ENCODE measurements around the gene POLR2H.

Gene POLR2H

DNA sequence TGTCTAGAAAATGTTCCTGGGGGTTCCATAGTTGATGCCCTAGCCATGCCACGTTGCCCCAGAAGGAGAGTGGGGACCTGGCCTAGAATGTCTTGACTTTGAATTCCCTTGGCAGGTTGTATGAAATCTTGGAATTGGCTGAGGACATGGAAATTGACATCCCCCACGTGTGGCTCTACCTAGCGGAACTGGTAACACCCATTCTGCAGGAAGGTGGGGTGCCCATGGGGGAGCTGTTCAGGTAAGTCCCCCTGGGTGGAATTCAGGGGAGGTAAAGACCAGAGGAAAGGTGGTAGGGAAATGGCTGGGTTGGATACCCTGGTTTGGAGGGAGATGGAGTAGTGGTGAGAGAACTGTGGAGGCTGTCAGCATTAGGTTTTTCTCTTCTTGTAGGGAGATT lies 33.0 kb upstream of the POLR2H start:
- TF ChIP-seq, protein P1, sequence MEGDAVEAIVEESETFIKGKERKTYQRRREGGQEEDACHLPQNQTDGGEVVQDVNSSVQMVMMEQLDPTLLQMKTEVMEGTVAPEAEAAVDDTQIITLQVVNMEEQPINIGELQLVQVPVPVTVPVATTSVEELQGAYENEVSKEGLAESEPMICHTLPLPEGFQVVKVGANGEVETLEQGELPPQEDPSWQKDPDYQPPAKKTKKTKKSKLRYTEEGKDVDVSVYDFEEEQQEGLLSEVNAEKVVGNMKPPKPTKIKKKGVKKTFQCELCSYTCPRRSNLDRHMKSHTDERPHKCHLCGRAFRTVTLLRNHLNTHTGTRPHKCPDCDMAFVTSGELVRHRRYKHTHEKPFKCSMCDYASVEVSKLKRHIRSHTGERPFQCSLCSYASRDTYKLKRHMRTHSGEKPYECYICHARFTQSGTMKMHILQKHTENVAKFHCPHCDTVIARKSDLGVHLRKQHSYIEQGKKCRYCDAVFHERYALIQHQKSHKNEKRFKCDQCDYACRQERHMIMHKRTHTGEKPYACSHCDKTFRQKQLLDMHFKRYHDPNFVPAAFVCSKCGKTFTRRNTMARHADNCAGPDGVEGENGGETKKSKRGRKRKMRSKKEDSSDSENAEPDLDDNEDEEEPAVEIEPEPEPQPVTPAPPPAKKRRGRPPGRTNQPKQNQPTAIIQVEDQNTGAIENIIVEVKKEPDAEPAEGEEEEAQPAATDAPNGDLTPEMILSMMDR (IDR thresholded peaks at IDR 0.05) = no peak

DNA sequence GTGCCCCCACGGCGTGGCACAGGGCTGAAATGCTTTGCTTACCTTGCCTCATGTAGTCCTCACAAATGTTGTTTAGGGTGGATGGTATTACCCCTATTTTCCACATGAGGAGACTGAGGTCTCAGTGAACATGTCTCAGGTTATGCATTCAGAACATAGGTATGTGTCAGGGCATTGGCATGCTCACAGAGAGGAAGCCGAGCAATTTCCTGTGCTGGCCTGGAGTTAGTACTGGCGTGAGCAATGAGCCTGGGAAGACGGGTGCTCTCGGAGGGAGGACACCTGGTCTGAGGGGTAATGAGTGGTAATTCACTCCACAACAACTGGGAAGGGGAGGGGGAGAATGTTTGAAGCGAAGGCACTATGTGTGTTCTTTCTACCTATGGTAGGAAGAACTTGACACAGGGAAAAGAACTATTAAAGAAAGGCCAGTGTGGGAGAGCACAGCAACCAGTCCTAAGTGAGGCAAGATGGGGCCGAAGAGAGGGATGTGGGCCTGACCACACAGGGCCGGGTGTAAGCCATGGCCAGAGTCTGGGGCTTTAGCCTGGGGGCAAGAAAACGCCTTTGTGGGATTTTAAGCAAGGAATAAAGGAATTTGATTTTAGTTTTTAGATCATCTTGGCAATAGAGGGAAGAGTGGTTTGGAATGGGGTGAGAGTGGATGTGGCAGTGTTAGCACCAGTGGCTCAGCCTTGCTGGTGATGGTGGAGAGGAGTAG lies 29.0 kb upstream of the POLR2H start:
- TF ChIP-seq, protein P1 (IDR thresholded peaks at IDR 0.05) = no peak

GRCh38 chr3:184333190-184333589 lies 28.3 kb upstream of the POLR2H start:
- TF ChIP-seq, protein P1 (IDR thresholded peaks at IDR 0.05) = no peak

GRCh38 chr3:184333700-184334099 lies 27.8 kb upstream of the POLR2H start:
- TF ChIP-seq, protein P1 (IDR thresholded peaks at IDR 0.05) = no peak

GRCh38 chr3:184334470-184335158 lies 26.9 kb upstream of the POLR2H start:
- TF ChIP-seq, protein P1 (IDR thresholded peaks at IDR 0.05) = no peak

DNA sequence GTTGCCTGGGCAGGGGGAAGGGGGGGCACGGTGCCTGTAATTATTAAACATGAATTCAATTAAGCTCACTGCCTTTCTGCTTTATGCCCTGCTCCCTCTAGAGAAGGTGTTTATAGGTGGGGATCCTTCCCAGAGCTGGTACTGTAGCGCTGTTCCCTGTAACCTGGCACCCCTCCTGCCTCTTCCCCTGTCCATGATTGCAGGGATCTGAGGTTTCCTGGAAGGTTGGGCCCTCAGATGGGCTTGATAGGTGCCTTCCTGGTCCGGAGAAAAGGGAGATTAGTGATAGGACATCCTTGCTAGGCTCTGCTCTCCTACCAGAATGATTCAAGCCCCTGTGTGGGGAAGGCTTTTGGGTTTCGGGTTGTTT lies 26.2 kb upstream of the POLR2H start:
- TF ChIP-seq, protein P1 (IDR thresholded peaks at IDR 0.05) = no peak

GRCh38 chr3:184335661-184336546 lies 25.6 kb upstream of the POLR2H start:
- TF ChIP-seq, protein P1 (IDR thresholded peaks at IDR 0.05) = no peak

All from LNCAP (cell line).